Progenitor cell of endocrine pancreas (in vitro differentiated cells): ENCODE results near the gene GPBP1. TPM values are rescaled to one million over a fixed set of nuclear protein-coding genes. Genes with fewer than 3 reads are reported as not detected.
"Not testable (repeated sequence)": the region's sequence is repeated elsewhere in the genome, so short reads cannot be mapped to it uniquely, and the experiment has no call there.

Experiments
- DNase-seq: peaks from one replicate; pipeline ENCODE4 v3.0.0; 2021; ENCODE audit warnings: low spot score; ENCODE audit not compliant: unreplicated experiment
- H3K27ac Mint-ChIP-seq: 2 replicates; pipeline ENCODE4 v1.8.0; 2021; ENCODE audit warnings: mild to moderate bottlenecking, moderate library complexity, mixed read lengths
- H3K27me3 Mint-ChIP-seq: 2 replicates; pipeline ENCODE4 v1.8.0; 2021; ENCODE audit warnings: mixed read lengths
- H3K36me3 Mint-ChIP-seq: 2 replicates; pipeline ENCODE4 v1.8.0; 2022; ENCODE audit warnings: mixed read lengths; ENCODE audit not compliant: insufficient read depth
- H3K4me1 Mint-ChIP-seq: 2 replicates; pipeline ENCODE4 v1.8.0; 2021; ENCODE audit warnings: low read depth, mixed read lengths
- H3K4me3 Mint-ChIP-seq: 2 replicates; pipeline ENCODE4 v1.8.0; 2021; ENCODE audit warnings: low read depth, mild to moderate bottlenecking, moderate library complexity, mixed read lengths
- H3K9me3 Mint-ChIP-seq: 2 replicates; pipeline ENCODE4 v1.8.0; 2021; ENCODE audit warnings: low read depth, mixed read lengths
- CTCF ChIP-seq: fragments of 200-600 bp; sonication (generic); IDR thresholded peaks from one replicate; pipeline ENCODE4 v1.5.0; 2021; ENCODE audit warnings: antibody characterized with exemption, mild to moderate bottlenecking; ENCODE audit not compliant: unreplicated experiment
- total RNA-seq: library from RNA; stranded (reverse); gene quantifications from 2 replicates; pipeline ENCODE4 v1.2.1, GENCODE V29; 2021

GPBP1 gene
- total RNA-seq, 1 donor from 2014 or later: 135 TPM

DNA sequence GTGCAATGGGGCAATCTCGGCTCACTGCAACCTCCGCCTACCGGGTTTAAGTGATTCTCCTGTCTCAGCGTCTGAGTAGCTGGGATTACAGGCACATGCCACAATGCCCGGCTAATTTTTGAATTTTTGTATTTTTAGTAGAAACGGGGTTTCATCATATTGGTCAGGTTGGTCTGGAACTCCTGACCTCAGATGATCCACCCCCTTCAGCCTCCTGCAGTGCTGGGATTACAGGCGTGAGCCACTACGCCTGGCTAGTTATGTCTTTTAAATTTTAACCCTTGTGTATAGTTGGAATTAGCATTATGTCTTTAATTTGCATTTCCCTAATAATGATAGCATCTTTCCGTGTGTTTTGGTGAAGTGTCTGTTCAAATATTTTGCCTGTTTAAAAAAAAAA, 11.5 kb downstream of the GPBP1 start:
- peak overlapping the region; percentile 63 for H3K27ac Mint-ChIP-seq
- H3K27me3 Mint-ChIP-seq: no peaks in the 10 kb centered on the region
- no peak overlapping the region for H3K4me3 Mint-ChIP-seq
- peaks cover 13% of the 10 kb centered on the region for H3K36me3 Mint-ChIP-seq
- H3K9me3 Mint-ChIP-seq: no peaks in the 10 kb centered on the region
- no peak for DNase-seq
- peaks cover 24% of the 10 kb centered on the region for H3K4me1 Mint-ChIP-seq
- TF ChIP-seq CTCF: no peak

- H3K4me3 Mint-ChIP-seq: no peak overlapping the region
- H3K27me3 Mint-ChIP-seq: no peaks in the 10 kb centered on the region
- no peak for DNase-seq
- H3K9me3 Mint-ChIP-seq: no peaks in the 10 kb centered on the region
- no peak overlapping the region for H3K27ac Mint-ChIP-seq
- no peak for TF ChIP-seq CTCF
- H3K36me3 Mint-ChIP-seq: peaks cover 10% of the 10 kb centered on the region
- peaks cover 24% of the 10 kb centered on the region for H3K4me1 Mint-ChIP-seq
Observed at GRCh38 chr5:57186194-57186593, 12.3 kb downstream of the GPBP1 start.

DNA sequence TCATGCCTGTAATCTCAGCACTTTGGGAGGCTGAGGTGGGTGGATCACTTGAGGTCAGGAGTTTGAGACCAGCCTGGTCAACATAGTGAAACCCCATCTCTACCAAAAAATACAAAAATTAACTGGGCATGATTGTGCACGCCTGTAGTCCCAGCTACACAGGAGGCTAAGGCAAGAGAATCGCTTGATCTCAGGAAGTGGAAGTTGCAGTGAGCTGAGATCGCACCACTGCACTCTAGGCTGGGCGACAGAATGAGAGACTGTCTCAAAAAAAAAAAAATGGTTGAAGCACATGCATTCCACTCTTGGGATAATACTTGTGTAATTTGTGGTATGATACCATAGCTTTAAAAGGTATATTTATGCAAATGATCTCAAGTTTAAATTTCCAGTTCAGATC, 14.1 kb downstream of the GPBP1 start:
- peak overlapping the region; percentile 10 for H3K27ac Mint-ChIP-seq
- H3K27me3 Mint-ChIP-seq, DNase-seq, H3K9me3 Mint-ChIP-seq, H3K4me3 Mint-ChIP-seq: not testable (repeated sequence)
- H3K36me3 Mint-ChIP-seq: peaks cover 16% of the 10 kb centered on the region
- H3K4me1 Mint-ChIP-seq: peaks cover 24% of the 10 kb centered on the region

- Mint-ChIP-seq H3K27me3 (no peaks in the 10 kb centered on the region), H3K4me1 (peaks cover 24% of the 10 kb centered on the region), H3K36me3 (peaks cover 16% of the 10 kb centered on the region), H3K4me3 (no peak overlapping the region), H3K9me3 (no peaks in the 10 kb centered on the region), H3K27ac (peak overlapping the region; percentile 10)
- DNase-seq: no peak
- TF ChIP-seq CTCF: no peak
Observed at GRCh38 chr5:57189515-57189914, 15.7 kb downstream of the GPBP1 start.

- H3K4me1 Mint-ChIP-seq: peaks cover 22% of the 10 kb centered on the region
- DNase-seq: no peak
Observed at GRCh38 chr5:57190593-57190992, 16.7 kb downstream of the GPBP1 start.

More at GRCh38 chr5:57190593-57190992, 16.7 kb downstream of the GPBP1 start:
- Mint-ChIP-seq H3K4me3 (no peak overlapping the region), H3K27me3 (no peaks in the 10 kb centered on the region), H3K9me3 (no peaks in the 10 kb centered on the region), H3K36me3 (peaks cover 24% of the 10 kb centered on the region), H3K27ac (no peak overlapping the region)
- no peak for TF ChIP-seq CTCF
